Pancreas (tissue), 10 donors: ENCODE data around the gene TP63. TPM values are rescaled to one million over a fixed set of nuclear protein-coding genes. Genes with fewer than 3 reads are reported as not detected.

Experiments
- ATAC-seq, 4 donors: fragments of 200-7000 bp; cut with Tn5 transposase; one replicate each; pipeline versions ENCODE4 v1.8.0 to v1.9.1; 2020; ENCODE audit warnings: mild to moderate bottlenecking in 4 of 4, moderate library complexity in 4 of 4
- DNase-seq, 6 donors: peaks; one replicate each; pipeline ENCODE4 v3.0.0-alpha.2; 2020
- FAIRE-seq: peaks from 2 replicates; lab custom pipeline; 2012; peaks lifted over from hg19 to GRCh38; lab: Jason Lieb, UNC
- H3K27ac ChIP-seq, 4 donors: fragments of 200-600 bp; sonication (generic); 1 replicate in 3 of 4; 2 replicates in 1 of 4; pipeline versions ENCODE4 v1.5.0 to v1.8.0; 2020
- H3K27me3 ChIP-seq, 4 donors: fragments of 200-600 bp; one replicate each; pipeline ENCODE4 v1.8.0; 2021
- H3K36me3 ChIP-seq, 3 donors: fragments of 200-600 bp; sonication (generic) in 1 of 3; one replicate each; pipeline versions ENCODE4 v1.5.0 to v1.8.0; 2020 to 2021
- H3K4me1 ChIP-seq, 3 donors: fragments of 200-600 bp; one replicate each; pipeline ENCODE4 v1.8.0; 2021
- H3K4me3 ChIP-seq, 4 donors: fragments of 200-600 bp; sonication (generic) in 2 of 4; one replicate each; pipeline versions ENCODE4 v1.5.0 to v1.8.0; 2020 to 2021
- H3K9me3 ChIP-seq, 4 donors: fragments of 200-600 bp; one replicate each; pipeline ENCODE4 v1.8.0; 2021
- WGBS, 2 donors: extraction: QIAGEN DNeasy Blood & Tissue Kit; methylation state at CpG; one replicate each; pipeline ENCODE4 v1.1.7; 2013; 5-methylcytosine and 5-hydroxymethylcytosine counted together
- intact Hi-C, 3 donors: fragments of 100-400 bp; cut with DNase I; formaldehyde crosslinking; loops; one replicate each; pipeline versions ENCODE4 v1.11.1 to v1.14.2; 2022
- polyA plus RNA-seq, 2 donors: library from polyadenylated mRNA; stranded (reverse); fragments of 200-250 nt; gene quantifications; one replicate each; pipeline ENCODE4 v1.2.3, GENCODE V29; 2013
- total RNA-seq, 6 donors: library from RNA; stranded (reverse); fragmentation: NEBNext Ultra II Directional in 4 of 6; extraction: Animal tissue kit (Norgen Biotek cat#: 25700) in 4 of 6; gene quantifications; one replicate each; pipeline versions ENCODE4 v1.2.1 to v1.2.4, GENCODE V29; 2021 to 2023
- TF ChIP-seq, protein P1 (sequence below), 4 donors: fragments of 200-600 bp; sonication (generic) in 3 of 4; IDR thresholded peaks; one replicate each; pipeline versions ENCODE4 v1.5.0 to v1.8.0; 2021; ENCODE audit warnings: antibody characterized with exemption in 4 of 4
- donor health status: healthy with polysubstance abuse.
- donor health status: DM: no; HTN: no; CAD: no; lungs with moderate emphysema.
- donor health status: DM: no; HTN: no; CAD: no.
- donor health status: control.
- donor health status: control.
- donor health status: Bipolar disorder and iron deficiency.
- donor health status: DM: yes; HTN: yes; CAD: no.
- donor health status: DM: no; HTN: no; CAD: no.
- donor health status: DM: no; HTN: no; CAD: no.
- donor health status: DM: yes; HTN: yes; CAD: no.

The TP63 gene
- total and polyA plus RNA-seq, 8 donors, result 0.02 to 0.47 (median 0.06) TPM; not detected in 3

DNA sequence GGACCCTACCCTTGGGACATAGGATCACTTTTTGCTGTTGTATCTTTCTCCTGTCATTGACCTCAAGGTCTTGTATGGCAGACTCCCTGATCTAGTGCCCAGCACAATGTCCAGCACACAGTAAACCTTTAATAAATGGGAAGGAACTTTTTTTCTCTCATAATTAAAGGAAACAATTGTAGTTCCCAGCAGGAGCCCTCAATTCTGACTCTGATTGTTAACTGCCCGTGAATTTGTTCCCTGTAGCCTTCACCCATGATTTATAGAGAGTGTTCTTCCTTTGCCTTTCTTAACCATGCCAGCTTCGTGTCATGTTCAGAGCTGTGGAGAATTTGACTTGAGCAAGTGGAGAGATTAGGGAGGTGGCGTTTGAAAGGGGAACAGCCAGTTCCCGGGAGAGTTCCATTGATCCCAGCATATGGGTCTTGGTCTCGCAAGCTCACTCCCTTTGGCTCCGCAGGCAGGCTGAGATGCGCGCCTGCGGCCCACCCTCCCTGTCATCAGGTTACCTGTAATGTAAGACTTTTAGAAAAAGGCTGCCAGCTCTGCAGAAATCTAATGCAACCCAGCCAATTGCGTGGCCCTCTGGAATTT lies 182.6 kb downstream of the TP63 start:
- Histone ChIP-seq H3K4me1 (no peaks in the 10 kb centered on the region), H3K36me3 (no peaks in the 10 kb centered on the region), H3K4me3 (no peak overlapping the region), H3K27me3 (no peaks in the 10 kb centered on the region), H3K27ac (no peak overlapping the region), H3K9me3 (no peaks in the 10 kb centered on the region)
- ATAC-seq (no peak), DNase-seq (no peak), FAIRE-seq (no peak)
- intact Hi-C loops, result no loop called here
- TF ChIP-seq, protein P1, sequence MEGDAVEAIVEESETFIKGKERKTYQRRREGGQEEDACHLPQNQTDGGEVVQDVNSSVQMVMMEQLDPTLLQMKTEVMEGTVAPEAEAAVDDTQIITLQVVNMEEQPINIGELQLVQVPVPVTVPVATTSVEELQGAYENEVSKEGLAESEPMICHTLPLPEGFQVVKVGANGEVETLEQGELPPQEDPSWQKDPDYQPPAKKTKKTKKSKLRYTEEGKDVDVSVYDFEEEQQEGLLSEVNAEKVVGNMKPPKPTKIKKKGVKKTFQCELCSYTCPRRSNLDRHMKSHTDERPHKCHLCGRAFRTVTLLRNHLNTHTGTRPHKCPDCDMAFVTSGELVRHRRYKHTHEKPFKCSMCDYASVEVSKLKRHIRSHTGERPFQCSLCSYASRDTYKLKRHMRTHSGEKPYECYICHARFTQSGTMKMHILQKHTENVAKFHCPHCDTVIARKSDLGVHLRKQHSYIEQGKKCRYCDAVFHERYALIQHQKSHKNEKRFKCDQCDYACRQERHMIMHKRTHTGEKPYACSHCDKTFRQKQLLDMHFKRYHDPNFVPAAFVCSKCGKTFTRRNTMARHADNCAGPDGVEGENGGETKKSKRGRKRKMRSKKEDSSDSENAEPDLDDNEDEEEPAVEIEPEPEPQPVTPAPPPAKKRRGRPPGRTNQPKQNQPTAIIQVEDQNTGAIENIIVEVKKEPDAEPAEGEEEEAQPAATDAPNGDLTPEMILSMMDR (IDR thresholded peaks at IDR 0.05), result no peak
- WGBS, 2 donors, result 63% methylated on average over 10 of the region's 10 CpGs

- no peak for ATAC-seq
- intact Hi-C loops, result no loop called here
- FAIRE-seq, result no peak
- TF ChIP-seq, protein P1 (IDR thresholded peaks at IDR 0.05), result no peak
- no peak for DNase-seq
- Histone ChIP-seq H3K4me3 (no peak overlapping the region), H3K4me1 (no peaks in the 10 kb centered on the region), H3K27ac (no peak overlapping the region), H3K9me3 (no peaks in the 10 kb centered on the region), H3K27me3 (no peaks in the 10 kb centered on the region), H3K36me3 (no peaks in the 10 kb centered on the region)
- WGBS, 2 donors, result 76 to 84% methylated on average over 2 of the region's 2 CpGs
These were observed 189.2 kb downstream of the TP63 start for GRCh38 chr3:189820365-189820720.

- no peaks in the 10 kb centered on the region for H3K27me3 ChIP-seq
- DNase-seq (no peak), FAIRE-seq (no peak), ATAC-seq (no peak)
- no peak overlapping the region for H3K27ac ChIP-seq
- no peaks in the 10 kb centered on the region for H3K36me3 ChIP-seq
- H3K4me3 ChIP-seq, result no peak overlapping the region
- H3K4me1 ChIP-seq, result no peaks in the 10 kb centered on the region
- H3K9me3 ChIP-seq, result no peaks in the 10 kb centered on the region
- WGBS, 2 donors, result 54 to 55% methylated on average over 4 of the region's 4 CpGs
- intact Hi-C loops, result no loop called here
- TF ChIP-seq, protein P1 (IDR thresholded peaks at IDR 0.05), result no peak
These were observed 190.1 kb downstream of the TP63 start for GRCh38 chr3:189821262-189821661.

- no peaks in the 10 kb centered on the region for H3K4me1 ChIP-seq
- H3K27ac ChIP-seq, result no peak overlapping the region
- FAIRE-seq, result no peak
These were observed 191.5 kb downstream of the TP63 start for GRCh38 chr3:189822726-189823125.

More at GRCh38 chr3:189822726-189823125, 191.5 kb downstream of the TP63 start:
- H3K4me3 ChIP-seq, result no peak overlapping the region
- H3K27me3 ChIP-seq, result no peaks in the 10 kb centered on the region
- ATAC-seq (no peak), DNase-seq (no peak)
- H3K36me3 ChIP-seq, result no peaks in the 10 kb centered on the region
- intact Hi-C loops, result no loop called here
- H3K9me3 ChIP-seq, result no peaks in the 10 kb centered on the region
- TF ChIP-seq, protein P1 (IDR thresholded peaks at IDR 0.05), result no peak
- WGBS, 2 donors, result 56 to 66% methylated on average over 3 of the region's 3 CpGs
